NCI-H82 (cell line): Measurements from ENCODE around the gene SERINC5.
"Not testable (repeated sequence)": the region's sequence is repeated elsewhere in the genome, so short reads cannot be mapped to it uniquely, and the experiment has no call there.

Experiments used
- DNase-seq: peaks from one replicate; lab custom pipeline; 2025; lab: John Stamatoyannopoulos, UW

Gene SERINC5

GRCh38 chr5:80198399-80198798 is 57.4 kb downstream of the SERINC5 start:
- DNase-seq, result no peak

GRCh38 chr5:80195837-80196400 is 59.9 kb downstream of the SERINC5 start:
- no peak for DNase-seq

GRCh38 chr5:80194468-80194867 is 61.4 kb downstream of the SERINC5 start:
- DNase-seq, result no peak

GRCh38 chr5:80193401-80193800 is 62.4 kb downstream of the SERINC5 start:
- DNase-seq, result no peak

GRCh38 chr5:80192507-80193241 is 63.2 kb downstream of the SERINC5 start:
- no peak for DNase-seq

- no peak for DNase-seq
Observed at GRCh38 chr5:80191991-80192398, 63.9 kb downstream of the SERINC5 start.

GRCh38 chr5:80191397-80191796 is 64.5 kb downstream of the SERINC5 start:
- DNase-seq, result no peak

- DNase-seq, result no peak
Observed at GRCh38 chr5:80190960-80191359, 64.9 kb downstream of the SERINC5 start.

GRCh38 chr5:80189701-80190100 is 66.1 kb downstream of the SERINC5 start:
- no peak for DNase-seq

- DNase-seq, result no peak
Observed at GRCh38 chr5:80189201-80189600, 66.6 kb downstream of the SERINC5 start.

GRCh38 chr5:80187421-80188090 is 68.3 kb downstream of the SERINC5 start:
- DNase-seq, result peak; percentile 35

GRCh38 chr5:80185535-80185934 is 70.3 kb downstream of the SERINC5 start:
- DNase-seq, result not testable (repeated sequence)

GRCh38 chr5:80185095-80185494 is 70.8 kb downstream of the SERINC5 start:
- no peak for DNase-seq

- peak; percentile 39 for DNase-seq
Observed at GRCh38 chr5:80184235-80185023, 71.4 kb downstream of the SERINC5 start.

- DNase-seq, result not testable (repeated sequence)
Observed at GRCh38 chr5:80183728-80184234, 72.1 kb downstream of the SERINC5 start.

GRCh38 chr5:80182809-80183580 is 72.9 kb downstream of the SERINC5 start:
- no peak for DNase-seq

- DNase-seq, result no peak
Observed at GRCh38 chr5:80181618-80182211, 74.1 kb downstream of the SERINC5 start.

GRCh38 chr5:80177236-80177635 is 78.6 kb downstream of the SERINC5 start:
- DNase-seq, result no peak

- DNase-seq, result no peak
Observed at GRCh38 chr5:80175337-80175736, 80.5 kb downstream of the SERINC5 start.

- no peak for DNase-seq
Observed at GRCh38 chr5:80174790-80175189, 81.1 kb downstream of the SERINC5 start.

GRCh38 chr5:80172067-80172695 is 83.7 kb downstream of the SERINC5 start:
- no peak for DNase-seq
